ENCODE results near the gene HTR1D.

The HTR1D gene

GRCh38 chr1:23150125-23150524 lies 67.2 kb downstream of the HTR1D start:
- no peak for DNase-seq (ENCODE audit: low spot score)

GRCh38 chr1:23149114-23149513 lies 68.2 kb downstream of the HTR1D start:
- no peak for DNase-seq (ENCODE audit: low spot score)

- no peak for DNase-seq (ENCODE audit: low spot score)
Observed at GRCh38 chr1:23148084-23148483, 69.2 kb downstream of the HTR1D start.
